ENCODE measurements around the gene KAT5. TPM values are rescaled to one million over a fixed set of nuclear protein-coding genes. Genes with fewer than 3 reads are reported as not detected.

The KAT5 gene
- total and polyA plus RNA-seq, 10 of the 15 experiments (the other 5 are each of a cell fraction or from before 2014, with no cell fraction given): 3.4 to 66.1 (median 46.3) TPM

- peak; percentile 52; the same call in 1 of the 2 replicates for TF ChIP-seq SMARCA5 (IDR thresholded peaks at IDR 0.05)
- no peak for TF ChIP-seq HDAC2 (IDR thresholded peaks at IDR 0.05)
- TF ChIP-seq FOS (IDR thresholded peaks at IDR 0.05; ENCODE audit: borderline replicate concordance, extremely low read depth, insufficient read length): no peak
- TF ChIP-seq NBN (IDR thresholded peaks at IDR 0.05): peak; percentile 77
- no peak for TF ChIP-seq BRCA1 (IDR thresholded peaks at IDR 0.05; ENCODE audit: low read depth, low read length)
- TF ChIP-seq E2F4 (IDR thresholded peaks at IDR 0.05; ENCODE audit: low read depth, low read length): no peak
- TF ChIP-seq E2F8 (IDR thresholded peaks at IDR 0.05; ENCODE audit: low read depth, partially characterized antibody): no peak
- TF ChIP-seq FOXK2 (IDR thresholded peaks at IDR 0.05): no peak
- TF ChIP-seq RAD51 (IDR thresholded peaks at IDR 0.05): no peak
- TF ChIP-seq YBX1 (IDR thresholded peaks at IDR 0.05): no peak
- TF ChIP-seq GABPA (IDR thresholded peaks at IDR 0.05; ENCODE audit: low read depth): no peak
- no peak for TF ChIP-seq CEBPB (IDR thresholded peaks at IDR 0.05; ENCODE audit: borderline replicate concordance in 1 of 2, low read depth in 2 of 2, low read length in 2 of 2)
- TF ChIP-seq SUZ12 (IDR thresholded peaks at IDR 0.05; ENCODE audit: unreplicated experiment): no peak
- peak; percentile 72; the same call in 1 of the 2 replicates for TF ChIP-seq GATAD2B (conservative IDR thresholded peaks at IDR 0.05; ENCODE audit: low read depth)
- no peak for TF ChIP-seq ZNF274 (IDR thresholded peaks at IDR 0.05; ENCODE audit: insufficient read depth, insufficient read length)
- peak; percentile 70 for TF ChIP-seq NRF1 (conservative IDR thresholded peaks at IDR 0.05; ENCODE audit: low read depth, low read length)
- TF ChIP-seq HSF1 (IDR thresholded peaks at IDR 0.05; ENCODE audit: low read depth, low read length): no peak
- peak in 1 of 2 experiments; percentile 35; a peak in 1 of 3 replicates for TF ChIP-seq EGR1 (IDR thresholded peaks at IDR 0.05; ENCODE audit: borderline replicate concordance in 1 of 2, low read depth in 2 of 2, low read length in 2 of 2)
- TF ChIP-seq RFX5 (IDR thresholded peaks at IDR 0.05; ENCODE audit: low read depth, low read length): 0 out of 2 replicates have a peak, but pooled peaks have one; percentile 12
- no peak for TF ChIP-seq TCF7 (IDR thresholded peaks at IDR 0.05; ENCODE audit: borderline replicate concordance)
- TF ChIP-seq IRF3 (IDR thresholded peaks at IDR 0.05): peak; percentile 83
- TF ChIP-seq NFYA (IDR thresholded peaks at IDR 0.05; ENCODE audit: borderline replicate concordance, low read depth, low read length): no peak
- no peak; the same call in 1 of the 2 replicates for TF ChIP-seq TBL1XR1 (IDR thresholded peaks at IDR 0.05; ENCODE audit: low read depth, low read length)
Measured at GRCh38 chr11:65662799-65663638, 49.0 kb upstream of the KAT5 start, which contains the start of gene RELA (continued).

Data from GM12878 (cell line).